Measurements from ENCODE around the gene PTPRK. TPM values are rescaled to one million over a fixed set of nuclear protein-coding genes. Genes with fewer than 3 reads are reported as not detected.

Gene PTPRK
- total and polyA plus RNA-seq, 12 donors: 3.2 to 22.4 (median 15.0) TPM

DNA sequence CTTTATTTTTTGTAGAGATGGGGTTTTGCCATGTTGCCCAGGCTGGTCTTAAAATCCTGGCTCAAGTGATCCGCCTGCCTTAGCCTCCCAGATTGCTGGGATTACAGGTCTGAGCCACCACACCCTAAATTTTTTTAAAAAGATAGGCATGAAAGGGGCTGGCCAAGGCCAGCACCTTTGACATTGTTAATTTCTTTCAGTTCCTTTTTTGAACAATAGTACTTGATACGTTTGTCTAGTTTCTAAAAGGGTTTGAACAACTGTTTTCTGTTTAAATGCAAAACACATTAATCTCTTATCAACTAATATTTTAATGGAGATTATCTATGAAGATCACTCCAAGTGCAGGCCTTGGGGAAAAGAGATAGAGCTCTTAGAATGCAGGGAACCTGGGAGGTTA, 37.6 kb upstream of the PTPRK start:
- H3K27me3 ChIP-seq: no peaks in the 10 kb centered on the region
- no peaks in the 10 kb centered on the region for H3K9me3 ChIP-seq (replicated peaks in 1 of 3)
- 63 to 73% (median 68%) methylated on average over 2 of the region's 2 CpGs for WGBS, 4 donors
- no peak for DNase-seq
- H3K36me3 ChIP-seq (replicated peaks in 1 of 2): no peaks in the 10 kb centered on the region
- H3K4me1 ChIP-seq (replicated peaks in 1 of 2): no peaks in the 10 kb centered on the region
- no peak overlapping the region for H3K27ac ChIP-seq
- intact Hi-C loops (cut with DNase I): no loop called here
- no peak overlapping the region for H3K4me3 ChIP-seq
- TF ChIP-seq POLR2A (IDR thresholded peaks at IDR 0.05): no peak

DNA sequence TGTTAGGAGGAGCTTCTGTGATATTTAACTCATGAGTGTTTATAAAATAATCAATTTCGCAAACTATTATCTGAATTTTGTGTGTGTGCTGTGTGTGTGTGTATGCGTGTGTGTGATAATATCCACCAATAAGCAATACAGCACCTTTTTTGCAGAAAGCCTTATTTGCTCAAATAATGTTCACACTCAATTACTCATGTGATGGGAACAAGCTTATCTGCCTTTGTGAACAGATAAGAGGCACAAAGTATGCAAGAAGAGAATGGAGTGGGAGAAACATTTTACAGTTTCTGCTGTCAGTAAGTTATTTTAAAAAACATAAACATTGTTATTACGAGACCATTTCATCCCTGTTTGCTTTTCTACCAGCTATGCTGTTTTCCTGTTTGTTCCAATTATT, 36.7 kb upstream of the PTPRK start:
- no peak for DNase-seq
- Histone ChIP-seq H3K9me3 (replicated peaks in 1 of 3) (no peaks in the 10 kb centered on the region), H3K4me3 (no peak overlapping the region), H3K4me1 (replicated peaks in 1 of 2) (no peaks in the 10 kb centered on the region), H3K27me3 (no peaks in the 10 kb centered on the region), H3K27ac (no peak overlapping the region), H3K36me3 (replicated peaks in 1 of 2) (no peaks in the 10 kb centered on the region)
- TF ChIP-seq, protein P1, sequence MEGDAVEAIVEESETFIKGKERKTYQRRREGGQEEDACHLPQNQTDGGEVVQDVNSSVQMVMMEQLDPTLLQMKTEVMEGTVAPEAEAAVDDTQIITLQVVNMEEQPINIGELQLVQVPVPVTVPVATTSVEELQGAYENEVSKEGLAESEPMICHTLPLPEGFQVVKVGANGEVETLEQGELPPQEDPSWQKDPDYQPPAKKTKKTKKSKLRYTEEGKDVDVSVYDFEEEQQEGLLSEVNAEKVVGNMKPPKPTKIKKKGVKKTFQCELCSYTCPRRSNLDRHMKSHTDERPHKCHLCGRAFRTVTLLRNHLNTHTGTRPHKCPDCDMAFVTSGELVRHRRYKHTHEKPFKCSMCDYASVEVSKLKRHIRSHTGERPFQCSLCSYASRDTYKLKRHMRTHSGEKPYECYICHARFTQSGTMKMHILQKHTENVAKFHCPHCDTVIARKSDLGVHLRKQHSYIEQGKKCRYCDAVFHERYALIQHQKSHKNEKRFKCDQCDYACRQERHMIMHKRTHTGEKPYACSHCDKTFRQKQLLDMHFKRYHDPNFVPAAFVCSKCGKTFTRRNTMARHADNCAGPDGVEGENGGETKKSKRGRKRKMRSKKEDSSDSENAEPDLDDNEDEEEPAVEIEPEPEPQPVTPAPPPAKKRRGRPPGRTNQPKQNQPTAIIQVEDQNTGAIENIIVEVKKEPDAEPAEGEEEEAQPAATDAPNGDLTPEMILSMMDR (IDR thresholded peaks at IDR 0.05): no peak
- TF ChIP-seq POLR2A (IDR thresholded peaks at IDR 0.05): no peak
- intact Hi-C loops (cut with DNase I): no loop called here
- WGBS, 4 donors: 70 to 91% (median 80%) methylated on average over 3 of the region's 3 CpGs

DNA sequence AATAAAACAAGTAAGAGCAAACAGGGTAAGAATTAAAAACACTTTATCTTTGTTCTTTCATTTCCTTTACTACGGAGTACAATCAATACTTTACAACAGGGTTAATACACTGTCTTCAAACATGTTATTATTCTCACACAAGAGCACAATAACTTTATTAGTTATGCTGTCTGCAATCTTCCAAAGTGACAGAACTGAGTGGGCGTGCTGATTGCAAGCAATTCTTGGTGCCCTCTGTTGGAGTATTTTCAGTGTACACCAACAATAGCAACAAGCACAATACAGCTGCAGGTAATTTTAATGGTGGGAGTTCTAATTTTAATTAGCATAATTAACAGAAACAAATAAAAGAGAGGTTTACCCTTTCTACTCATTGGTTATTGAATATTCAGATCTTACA, 33.9 kb upstream of the PTPRK start:
- DNase-seq: peak in 1 of 7 donors; percentile 5
- H3K4me3 ChIP-seq: no peak overlapping the region
- TF ChIP-seq, protein P1 (IDR thresholded peaks at IDR 0.05): peak in 3 of 6 experiments; percentile 7 to 25 (median 17)
- TF ChIP-seq POLR2A (IDR thresholded peaks at IDR 0.05): no peak
- intact Hi-C loops (cut with DNase I): no loop called here
- no peaks in the 10 kb centered on the region for H3K4me1 ChIP-seq (replicated peaks in 1 of 2)
- no peaks in the 10 kb centered on the region for H3K36me3 ChIP-seq (replicated peaks in 1 of 2)
- H3K27ac ChIP-seq: no peak overlapping the region
- no peaks in the 10 kb centered on the region for H3K27me3 ChIP-seq
- WGBS, 4 donors: 63 to 68% (median 66%) methylated on average over 2 of the region's 2 CpGs
- H3K9me3 ChIP-seq (replicated peaks in 1 of 3): no peaks in the 10 kb centered on the region

DNA sequence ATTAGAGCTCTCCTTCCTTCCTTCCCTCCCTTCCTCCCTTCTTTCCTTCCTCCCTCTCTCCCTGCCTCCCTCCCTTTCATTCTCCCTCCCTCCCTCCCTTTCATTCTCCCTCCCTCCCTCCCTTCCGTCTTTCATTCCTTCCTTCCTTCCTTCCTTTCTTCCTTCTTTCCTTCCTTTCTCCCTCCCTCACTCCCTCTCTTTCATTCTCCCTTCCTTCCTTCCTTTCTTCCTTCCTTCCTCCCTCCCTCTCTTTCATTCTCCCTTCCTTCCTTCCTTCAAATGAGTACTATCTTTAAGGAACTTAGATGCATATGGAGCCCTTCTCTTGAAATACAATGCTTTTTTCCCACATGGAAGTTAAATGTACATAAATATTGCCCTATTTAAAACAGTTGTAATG, 20.9 kb upstream of the PTPRK start:
- H3K27ac ChIP-seq: no peak overlapping the region
- TF ChIP-seq POLR2A (IDR thresholded peaks at IDR 0.05): no peak
- TF ChIP-seq, protein P1 (IDR thresholded peaks at IDR 0.05): no peak
- no peak for DNase-seq
- no peak overlapping the region for H3K4me3 ChIP-seq
- no peaks in the 10 kb centered on the region for H3K27me3 ChIP-seq
- intact Hi-C loops (cut with DNase I): no loop called here
- WGBS, 4 donors: 39 to 55% (median 43%) methylated on average over 1 of the region's 1 CpG
- H3K36me3 ChIP-seq (replicated peaks in 1 of 2): no peaks in the 10 kb centered on the region
- H3K4me1 ChIP-seq (replicated peaks in 1 of 2): no peaks in the 10 kb centered on the region
- H3K9me3 ChIP-seq (replicated peaks in 1 of 3): no peaks in the 10 kb centered on the region

DNA sequence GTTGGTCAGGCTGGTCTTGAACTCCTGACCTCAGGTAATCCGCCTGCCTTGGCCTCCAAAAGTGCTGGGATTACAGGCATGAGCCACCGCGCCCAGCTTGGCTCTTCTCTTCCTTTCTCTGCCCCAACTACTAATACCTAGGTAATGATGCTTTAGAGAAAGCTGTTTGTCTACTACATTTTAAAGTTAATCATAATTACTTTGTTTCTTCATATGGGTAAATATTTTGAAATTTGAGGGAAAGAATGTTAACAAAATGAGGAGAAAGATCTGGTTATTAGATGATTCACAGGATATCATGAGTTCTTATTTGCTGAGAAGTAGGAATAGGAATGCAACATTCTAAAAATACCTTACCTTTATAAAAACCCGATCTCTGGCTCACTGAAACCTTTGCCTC, 18.4 kb upstream of the PTPRK start:
- no peak for TF ChIP-seq POLR2A (IDR thresholded peaks at IDR 0.05)
- TF ChIP-seq, protein P1 (IDR thresholded peaks at IDR 0.05): no peak
- intact Hi-C loops (cut with DNase I): no loop called here
- 76 to 92% (median 88%) methylated on average over 4 of the region's 4 CpGs for WGBS, 4 donors
- no peaks in the 10 kb centered on the region for H3K4me1 ChIP-seq (replicated peaks in 1 of 2)
- no peaks in the 10 kb centered on the region for H3K27me3 ChIP-seq
- H3K4me3 ChIP-seq: no peak overlapping the region
- no peaks in the 10 kb centered on the region for H3K36me3 ChIP-seq (replicated peaks in 1 of 2)
- H3K9me3 ChIP-seq (replicated peaks in 1 of 3): no peaks in the 10 kb centered on the region
- no peak for DNase-seq
- no peak overlapping the region for H3K27ac ChIP-seq
